GM19099 (cell line): Measurements from ENCODE around the gene LHPP.

Experiments used
- POLR2A ChIP-seq: IDR thresholded peaks from 3 replicates; pipeline ENCODE4 v1.6.1; 2011; ENCODE audit warnings: low read depth; ENCODE audit not compliant: insufficient read length; ENCODE audit errors: extremely low read depth

The LHPP gene

DNA sequence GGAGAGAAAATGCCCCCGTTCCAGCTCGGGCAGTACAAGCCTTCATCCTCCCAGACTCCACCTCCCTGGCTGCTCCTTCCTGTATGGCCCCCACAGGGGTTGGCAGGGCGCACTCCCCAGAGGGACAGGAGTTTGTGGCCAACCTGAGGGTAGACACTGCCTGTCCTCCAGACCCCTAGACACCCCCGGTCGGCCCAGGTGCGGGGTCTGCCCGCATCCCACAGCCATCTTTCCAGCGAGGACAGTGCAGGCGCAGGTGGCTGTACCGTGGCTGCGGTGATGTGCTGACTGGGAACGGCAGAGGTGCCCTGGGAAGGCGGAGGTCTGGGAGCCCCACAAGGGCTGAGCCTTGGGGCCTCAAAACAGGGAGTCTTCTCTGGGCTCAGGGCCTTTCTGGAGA is 81.5 kb downstream of the LHPP start:
- TF ChIP-seq POLR2A = no peak

DNA sequence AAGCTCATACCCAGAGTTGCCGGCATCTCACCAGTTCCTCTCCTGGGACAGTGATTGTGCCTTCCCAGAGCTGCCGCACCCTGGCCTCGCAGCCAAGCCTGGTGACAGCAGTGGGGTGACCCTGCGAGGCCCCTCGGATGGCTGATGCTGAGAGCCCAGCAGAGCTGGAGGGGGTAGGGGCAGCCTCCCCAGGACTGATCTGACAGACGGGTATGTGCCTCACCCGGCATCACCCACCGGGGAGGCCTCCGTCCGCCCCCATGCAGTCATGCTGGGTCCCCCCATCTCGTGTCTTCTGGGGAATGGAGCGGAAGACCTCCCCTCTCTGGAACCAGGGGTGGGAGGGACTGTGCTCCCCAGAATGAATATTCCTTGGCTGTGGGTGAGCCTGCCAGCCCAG is 82.3 kb downstream of the LHPP start:
- TF ChIP-seq POLR2A = no peak

DNA sequence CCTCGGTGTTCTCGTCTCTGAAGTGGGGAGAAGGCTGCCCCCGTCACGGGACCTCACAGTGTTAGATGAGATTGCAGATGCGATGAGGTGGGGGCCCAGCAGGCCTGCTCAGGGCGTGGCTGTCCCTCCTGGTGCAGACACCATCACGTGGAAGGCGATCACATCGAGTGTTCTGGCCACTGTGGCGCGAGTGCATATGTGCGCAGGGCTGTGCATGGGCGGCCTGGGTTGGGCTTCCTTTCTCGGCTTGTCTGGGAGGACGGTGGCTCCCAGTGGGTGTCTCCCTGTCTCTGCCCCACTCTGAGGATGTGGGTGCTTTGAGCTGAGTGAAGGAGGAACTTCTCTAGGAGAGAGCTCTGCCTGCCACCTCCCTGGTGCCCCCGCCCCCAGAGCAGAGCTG is 83.1 kb downstream of the LHPP start:
- TF ChIP-seq POLR2A = no peak

DNA sequence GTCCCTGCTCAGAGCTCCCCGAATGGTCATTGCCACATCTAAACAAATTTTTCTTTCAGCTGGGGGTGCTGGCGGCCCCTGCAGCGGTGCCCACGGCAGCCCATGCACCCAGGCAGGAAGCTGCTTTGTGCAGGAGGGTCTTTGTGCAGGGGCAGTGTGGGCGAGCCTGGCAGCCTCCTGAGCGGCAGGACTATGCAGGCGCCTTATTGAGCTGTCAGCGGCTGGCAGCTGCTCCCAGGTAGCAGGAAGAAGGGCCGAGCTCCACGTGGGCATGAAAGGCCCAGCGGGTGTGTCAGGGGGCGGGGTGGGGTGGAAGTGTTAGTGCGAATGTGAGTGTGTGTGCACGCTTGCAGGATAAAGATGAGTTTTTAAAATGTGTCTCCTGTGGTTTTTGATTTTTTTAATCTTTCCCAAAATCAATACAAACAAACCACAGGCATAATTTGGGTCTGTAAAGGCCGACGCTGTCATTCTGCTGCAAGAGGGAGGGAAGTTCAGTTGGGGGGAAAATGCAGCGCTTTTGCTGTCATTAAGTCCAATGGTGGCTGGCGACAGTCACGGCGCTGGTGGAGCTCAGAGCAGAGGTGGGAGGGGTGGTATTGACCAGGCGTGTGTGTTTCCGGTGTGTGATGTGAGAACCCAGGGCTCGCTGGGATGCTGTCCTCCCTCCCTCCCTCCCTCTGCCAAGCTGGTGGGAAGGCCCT is 83.9 kb downstream of the LHPP start:
- no peak for TF ChIP-seq POLR2A

DNA sequence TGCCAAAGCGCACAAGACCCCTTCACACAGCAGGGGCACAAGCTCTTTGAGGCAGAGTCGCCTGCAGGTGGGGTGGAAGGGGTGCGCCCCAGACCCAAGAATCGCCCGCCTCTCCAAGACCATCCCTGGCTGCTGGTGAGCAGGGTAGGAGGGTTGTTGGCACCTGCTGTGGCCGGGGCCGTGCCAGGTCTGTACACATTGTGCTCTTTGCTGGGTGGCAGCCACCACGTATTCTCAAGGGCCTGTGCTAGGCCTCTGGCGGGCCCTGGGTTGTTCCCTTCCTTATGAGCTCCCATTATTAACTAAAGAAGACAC is 84.4 kb downstream of the LHPP start:
- TF ChIP-seq POLR2A = no peak

DNA sequence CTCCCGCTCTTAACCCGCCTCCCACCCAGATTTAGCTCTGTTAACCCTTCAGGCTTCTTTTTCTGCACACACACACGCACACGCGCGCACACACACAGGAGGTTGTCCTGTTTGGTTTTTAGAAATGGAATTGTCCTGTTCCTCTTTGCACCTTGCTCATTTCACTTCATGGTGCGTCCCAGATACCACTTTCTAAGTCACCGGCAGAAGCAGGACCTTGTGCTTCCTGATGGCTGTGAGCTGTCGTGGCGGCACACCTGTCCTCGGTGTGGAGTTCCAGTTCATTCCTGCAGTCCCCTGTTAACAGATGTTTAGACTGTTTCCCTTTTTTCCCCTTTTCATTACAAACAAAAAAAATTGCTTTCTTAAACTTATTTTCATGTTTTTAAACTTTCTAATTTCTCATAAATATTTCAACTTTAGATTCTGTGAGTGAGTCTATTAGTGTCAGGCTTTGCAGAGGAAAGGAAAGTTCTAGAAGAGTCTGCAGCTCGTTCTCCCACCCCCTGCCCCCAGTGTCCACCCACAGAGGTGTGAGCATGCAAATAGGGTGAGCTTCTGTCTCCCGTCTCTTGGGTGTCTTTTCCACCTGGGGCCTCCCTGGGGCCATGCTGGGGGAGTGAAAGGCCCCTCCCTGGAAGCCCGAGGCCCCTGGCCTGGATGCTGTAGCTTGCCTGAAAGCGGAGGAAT is 85.5 kb downstream of the LHPP start:
- no peak for TF ChIP-seq POLR2A

DNA sequence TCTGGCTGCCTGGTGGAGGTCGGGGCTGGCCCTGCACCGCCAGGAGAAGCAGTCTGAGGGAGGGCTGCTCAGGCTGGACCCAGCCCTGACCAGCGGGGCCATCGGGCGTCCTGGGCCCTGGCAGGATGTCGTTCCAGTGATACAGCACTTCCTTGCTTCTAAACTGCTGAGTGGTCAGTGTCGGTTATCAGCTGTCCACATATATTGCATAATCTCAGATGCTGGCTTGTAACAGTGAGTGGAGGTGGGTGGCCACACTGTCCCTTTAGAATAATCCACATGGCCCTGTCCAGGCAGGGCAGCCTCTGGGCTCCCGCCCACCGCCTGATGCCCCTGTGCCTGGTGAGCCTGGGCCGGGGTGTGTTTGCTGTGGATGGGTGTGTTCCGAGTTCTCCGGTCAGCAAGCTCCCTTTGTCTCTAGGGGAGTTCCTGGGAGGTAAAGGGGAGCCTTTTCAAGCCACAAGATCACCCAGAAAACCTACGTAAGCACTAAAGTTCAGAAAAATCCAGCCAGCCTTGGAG is 86.1 kb downstream of the LHPP start:
- TF ChIP-seq POLR2A = no peak

DNA sequence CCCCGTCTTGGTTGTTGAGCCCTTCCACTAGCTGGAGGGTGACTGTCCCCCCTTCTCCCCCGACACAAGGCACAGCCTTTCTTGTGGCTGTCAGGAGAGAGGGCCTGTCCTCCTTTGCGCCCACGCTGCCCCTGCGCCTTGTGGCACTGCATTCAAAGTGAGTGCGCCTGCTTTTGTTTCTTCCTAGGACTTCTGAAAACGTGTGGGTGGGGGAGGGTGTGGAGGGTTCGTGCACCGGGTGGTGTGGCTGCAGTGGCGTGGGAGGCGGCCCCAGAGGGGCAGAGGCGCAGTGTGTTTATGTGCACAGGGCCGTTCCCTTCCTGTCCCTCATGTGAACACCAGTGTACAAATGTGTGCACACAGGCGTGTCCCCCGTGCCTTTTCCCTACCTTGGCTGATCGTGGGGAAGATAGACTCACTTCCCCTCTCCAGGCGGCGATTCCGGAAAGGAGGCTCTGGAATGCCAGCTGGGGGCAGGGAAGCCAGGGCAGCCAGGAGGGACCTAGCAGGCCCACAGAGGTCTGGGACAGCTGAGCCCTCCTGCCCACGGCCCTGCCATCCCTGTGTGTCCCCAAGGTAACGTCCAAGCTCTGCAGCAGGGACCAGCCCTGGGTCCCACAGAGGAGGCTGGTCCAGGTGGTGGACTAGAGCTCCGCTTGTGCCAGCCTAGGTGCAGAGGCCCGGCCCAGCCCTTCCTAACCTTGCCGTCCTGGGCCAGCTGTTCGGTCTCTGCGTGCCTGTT is 88.8 kb downstream of the LHPP start:
- no peak for TF ChIP-seq POLR2A

DNA sequence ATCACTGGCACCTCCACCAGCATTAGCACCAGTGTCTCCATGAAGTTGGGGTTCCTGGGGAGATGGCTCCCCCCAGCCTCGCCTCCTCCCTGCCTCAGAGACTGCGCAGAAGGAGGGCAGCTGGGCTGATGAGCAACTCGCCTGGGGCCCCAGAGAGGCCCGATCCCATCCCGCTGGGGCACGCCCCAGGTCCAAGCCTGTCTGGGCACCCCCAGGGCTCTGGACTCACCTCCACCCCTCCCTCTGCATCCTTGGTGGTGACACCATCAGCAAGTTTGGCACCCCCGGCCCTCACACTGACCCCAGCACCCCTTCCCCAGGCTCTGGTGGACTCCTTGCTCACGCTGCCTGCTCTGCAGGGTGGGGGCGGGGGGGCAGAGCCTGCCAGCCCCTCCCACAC is 89.5 kb downstream of the LHPP start:
- TF ChIP-seq POLR2A = no peak

DNA sequence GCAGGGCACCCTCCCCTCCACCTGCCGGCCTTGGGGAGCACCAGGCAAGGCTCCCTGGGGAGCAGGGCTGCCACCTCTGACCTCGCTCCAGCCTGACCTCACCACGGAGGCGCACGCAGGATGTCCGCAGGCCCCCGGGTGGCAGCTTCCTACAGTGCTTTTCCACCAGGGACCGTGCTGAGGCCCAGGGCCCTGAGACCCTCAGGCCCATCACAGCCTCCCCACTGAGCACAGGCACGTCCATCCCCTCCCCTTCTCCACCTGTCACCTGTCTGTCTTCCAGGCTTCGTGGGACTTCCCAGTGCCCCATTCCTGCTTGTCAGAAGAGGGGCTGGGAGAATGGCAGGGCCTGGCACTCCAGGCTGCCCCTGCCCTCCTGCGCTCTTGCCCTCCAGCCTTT is 90.1 kb downstream of the LHPP start:
- TF ChIP-seq POLR2A = no peak

DNA sequence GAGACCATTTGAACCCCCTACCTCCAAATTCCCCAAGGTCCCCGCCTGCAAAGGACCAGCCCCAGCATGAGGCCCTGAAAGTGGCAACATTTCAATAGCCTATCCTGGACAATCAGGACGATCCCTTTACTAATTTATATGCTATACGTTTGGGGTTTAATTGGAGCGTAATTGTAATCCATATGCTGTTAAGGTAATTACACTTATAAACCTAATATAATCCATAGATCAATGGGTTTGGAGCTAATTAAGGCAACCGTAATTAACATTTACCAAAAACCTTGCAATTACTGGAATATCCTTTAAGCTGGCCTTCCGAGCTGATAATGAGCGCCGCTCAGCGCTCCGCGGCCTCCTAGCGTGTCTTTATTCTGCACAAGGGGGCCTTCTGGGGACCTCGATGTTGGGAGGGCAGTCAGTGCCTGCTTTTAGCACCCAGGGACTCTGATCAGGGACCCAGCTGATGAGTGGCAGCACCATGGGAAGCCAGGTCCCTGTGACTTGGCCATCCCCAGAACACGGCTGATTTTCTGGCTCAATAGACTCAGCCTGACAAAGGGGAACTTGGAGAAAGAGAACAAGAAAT is 91.2 kb downstream of the LHPP start:
- no peak for TF ChIP-seq POLR2A

DNA sequence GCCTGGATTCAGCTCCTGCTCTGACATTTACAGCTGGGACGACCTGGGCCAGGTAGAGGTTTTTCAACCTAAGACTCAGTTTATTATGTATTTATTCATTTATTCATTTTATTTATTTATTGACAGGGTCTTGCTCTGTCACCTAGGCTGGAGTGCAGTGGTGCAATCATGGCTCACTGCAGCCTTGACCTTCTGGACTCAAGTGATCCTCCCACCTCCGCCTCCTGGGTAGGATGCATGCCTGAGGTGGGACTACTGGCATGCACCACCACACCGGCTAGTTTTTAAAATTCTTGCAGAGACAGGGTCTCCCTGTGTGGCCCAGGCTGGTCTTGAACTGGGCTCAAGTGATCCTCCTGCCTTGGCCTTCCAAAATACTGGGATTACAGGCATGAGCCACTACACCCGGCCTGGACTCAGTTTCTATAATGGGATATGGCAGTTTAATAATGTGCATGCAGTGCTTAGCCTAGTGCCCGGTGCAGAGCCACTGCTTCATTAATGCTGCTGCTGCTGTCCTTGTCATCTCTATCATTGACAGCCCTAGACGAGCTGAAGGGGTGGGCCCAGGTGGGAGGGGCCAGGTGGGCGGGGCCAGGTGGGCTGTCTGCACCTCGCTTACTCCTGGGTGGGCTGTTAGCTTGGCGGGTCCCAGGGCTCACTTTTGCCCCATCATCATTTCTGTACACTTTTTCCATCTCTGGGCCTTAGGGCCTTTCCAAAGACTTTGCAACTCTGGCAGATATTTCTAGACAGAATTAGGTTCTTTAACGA is 92.6 kb downstream of the LHPP start:
- no peak for TF ChIP-seq POLR2A

DNA sequence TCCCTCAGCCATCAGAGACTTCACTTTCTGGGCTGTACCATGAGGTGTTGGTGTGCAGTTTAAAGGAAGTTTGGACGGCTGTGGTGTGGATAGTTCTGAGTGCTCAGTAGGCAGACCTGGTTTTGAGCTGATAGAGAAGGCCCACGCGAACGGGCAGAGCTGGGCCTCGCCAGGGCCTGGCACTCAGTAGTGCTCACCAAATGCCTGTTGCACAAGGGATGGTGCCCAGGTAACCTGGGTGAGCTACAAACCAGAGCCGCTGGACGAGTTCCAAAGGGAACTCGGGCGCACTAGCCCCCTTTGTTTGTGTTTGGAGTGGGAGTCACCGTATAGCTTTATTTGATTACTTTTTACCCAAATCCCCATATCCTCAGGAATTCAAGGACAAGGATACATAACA is 95.5 kb downstream of the LHPP start:
- TF ChIP-seq POLR2A = no peak

DNA sequence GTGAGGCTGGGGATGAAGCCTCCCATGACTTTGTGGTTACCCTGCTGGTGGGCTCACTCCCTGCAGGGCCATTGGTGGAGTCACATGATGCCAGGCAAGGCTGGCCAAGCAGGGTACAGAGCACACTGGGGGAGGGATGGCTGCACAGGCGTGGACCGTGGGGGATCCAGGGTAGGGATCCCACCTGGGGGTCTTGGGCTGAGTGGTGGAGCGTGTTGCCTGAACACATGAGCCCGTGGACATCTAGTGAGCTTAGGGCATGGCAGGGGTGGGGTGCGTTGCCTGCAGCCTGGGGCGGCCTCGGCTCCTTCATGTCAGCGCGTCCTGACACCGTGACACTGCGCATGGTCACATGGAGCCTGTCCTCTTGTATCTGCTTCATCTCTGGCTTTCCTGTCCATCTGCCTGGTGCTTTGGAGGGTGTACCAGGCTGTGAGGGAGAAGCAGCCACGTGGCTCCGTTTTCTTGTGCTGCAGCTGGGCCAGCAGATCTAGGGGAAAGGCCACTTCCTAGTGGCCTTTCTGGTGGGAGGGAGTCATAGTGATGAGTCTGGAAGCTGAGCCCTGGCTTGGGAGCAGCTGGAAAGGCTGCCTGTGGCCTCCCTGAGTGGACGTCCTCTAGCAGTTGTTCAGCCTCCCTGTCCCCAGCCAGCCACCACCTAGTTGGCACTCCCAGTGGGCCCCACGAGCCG is 96.2 kb downstream of the LHPP start:
- TF ChIP-seq POLR2A = no peak
